A549 (cell line): ENCODE results near the gene DOC2B.

Experiments used
- CTCF ChIP-seq: fragments of >200 bp; sonication (Bioruptor Twin); formaldehyde crosslinking; IDR thresholded peaks from 3 replicates; pipeline ENCODE4 v1.5.1; 2016
- HEYL ChIP-seq: fragments of 250-450 bp; sonication (Bioruptor Pico); IDR thresholded peaks from 2 replicates; pipeline ENCODE4 v1.8.0; 2021; ENCODE audit warnings: mild to moderate bottlenecking, moderate library complexity
- JUN ChIP-seq, 2 experiments: fragments of >200 bp; sonication (Bioruptor Twin); formaldehyde crosslinking; IDR thresholded peaks; 2 replicates in 1 of 2; 3 replicates in 1 of 2; pipeline ENCODE4 v1.6.1; 2016 to 2017
- KDM1A ChIP-seq: fragments of 200-600 bp; sonication (generic); IDR thresholded peaks from 2 replicates; pipeline ENCODE4 v1.6.1; 2016; ENCODE audit warnings: low read depth, mild to moderate bottlenecking
- MAZ ChIP-seq: fragments of 150-350 bp; IDR thresholded peaks from 2 replicates; pipeline ENCODE4 v1.6.1; 2014; ENCODE audit warnings: antibody characterized with exemption, low read depth, low read length, borderline replicate concordance
- PHF8 ChIP-seq: fragments of 200-600 bp; sonication (generic); IDR thresholded peaks from 2 replicates; pipeline ENCODE4 v1.6.1; 2016; ENCODE audit warnings: low read depth, mild to moderate bottlenecking, antibody characterized with exemption, moderate library complexity, borderline replicate concordance
- RCOR1 ChIP-seq: fragments of 150-350 bp; IDR thresholded peaks from 2 replicates; pipeline ENCODE4 v1.6.1; 2014; ENCODE audit warnings: antibody characterized with exemption, low read length, low read depth
- REST ChIP-seq: fragments of 200-600 bp; sonication (generic); IDR thresholded peaks from 2 replicates; pipeline ENCODE4 v1.6.1; 2016; ENCODE audit warnings: antibody characterized with exemption, mild to moderate bottlenecking, moderate library complexity
- SREBF2 ChIP-seq: fragments of 450-650 bp; IDR thresholded peaks from 2 replicates; pipeline ENCODE4 v1.6.1; 2014; ENCODE audit warnings: mild to moderate bottlenecking, moderate library complexity
- TF ChIP-seq, protein P1 (sequence below): fragments of 450-650 bp; IDR thresholded peaks from 2 replicates; pipeline ENCODE4 v1.6.1; 2014; ENCODE audit warnings: antibody characterized with exemption

DNA sequence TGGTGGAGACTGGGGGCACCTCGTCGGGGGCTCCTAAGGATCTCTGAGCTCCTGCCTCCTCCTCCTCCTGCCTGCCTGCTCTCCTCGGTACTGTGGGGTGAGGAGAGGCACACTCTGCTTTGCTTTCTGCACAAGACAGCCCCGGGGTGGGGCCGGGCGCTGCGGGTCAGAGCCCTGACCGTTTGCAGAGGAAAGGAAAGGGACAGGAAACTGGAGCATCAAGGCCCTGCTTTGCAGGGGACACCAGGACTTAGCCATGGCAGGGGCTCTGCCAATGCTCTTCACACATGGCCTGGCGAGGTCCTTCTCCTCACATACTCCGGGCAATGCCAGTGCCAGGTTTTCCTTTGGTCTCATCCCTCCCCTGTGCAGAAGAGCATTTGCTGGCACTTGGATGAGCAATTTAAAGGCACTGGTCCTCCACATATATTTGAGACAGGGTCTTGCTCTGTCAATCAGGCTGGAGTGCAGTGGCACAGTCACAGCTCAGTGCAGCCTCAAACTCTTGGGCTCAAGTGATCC lies 23.8 kb upstream of the DOC2B start:
- TF ChIP-seq MAZ: no peak
- no peak for TF ChIP-seq HEYL
- no peak for TF ChIP-seq KDM1A
- no peak for TF ChIP-seq RCOR1
- no peak for TF ChIP-seq SREBF2
- no peak for TF ChIP-seq CTCF
- TF ChIP-seq REST: no peak
- no peak for TF ChIP-seq JUN (IDR thresholded peaks at IDR 0.05)
- no peak for TF ChIP-seq PHF8
- TF ChIP-seq, protein P1, sequence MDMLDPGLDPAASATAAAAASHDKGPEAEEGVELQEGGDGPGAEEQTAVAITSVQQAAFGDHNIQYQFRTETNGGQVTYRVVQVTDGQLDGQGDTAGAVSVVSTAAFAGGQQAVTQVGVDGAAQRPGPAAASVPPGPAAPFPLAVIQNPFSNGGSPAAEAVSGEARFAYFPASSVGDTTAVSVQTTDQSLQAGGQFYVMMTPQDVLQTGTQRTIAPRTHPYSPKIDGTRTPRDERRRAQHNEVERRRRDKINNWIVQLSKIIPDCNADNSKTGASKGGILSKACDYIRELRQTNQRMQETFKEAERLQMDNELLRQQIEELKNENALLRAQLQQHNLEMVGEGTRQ: no peak
